ENCODE data around the gene CD40.
A peak's percentile ranks its signal among the peaks of the same experiment; 100 is the strongest.
"Not testable (repeated sequence)": the region's sequence is repeated elsewhere in the genome, so short reads cannot be mapped to it uniquely, and the experiment has no call there.

CD40 gene

DNA sequence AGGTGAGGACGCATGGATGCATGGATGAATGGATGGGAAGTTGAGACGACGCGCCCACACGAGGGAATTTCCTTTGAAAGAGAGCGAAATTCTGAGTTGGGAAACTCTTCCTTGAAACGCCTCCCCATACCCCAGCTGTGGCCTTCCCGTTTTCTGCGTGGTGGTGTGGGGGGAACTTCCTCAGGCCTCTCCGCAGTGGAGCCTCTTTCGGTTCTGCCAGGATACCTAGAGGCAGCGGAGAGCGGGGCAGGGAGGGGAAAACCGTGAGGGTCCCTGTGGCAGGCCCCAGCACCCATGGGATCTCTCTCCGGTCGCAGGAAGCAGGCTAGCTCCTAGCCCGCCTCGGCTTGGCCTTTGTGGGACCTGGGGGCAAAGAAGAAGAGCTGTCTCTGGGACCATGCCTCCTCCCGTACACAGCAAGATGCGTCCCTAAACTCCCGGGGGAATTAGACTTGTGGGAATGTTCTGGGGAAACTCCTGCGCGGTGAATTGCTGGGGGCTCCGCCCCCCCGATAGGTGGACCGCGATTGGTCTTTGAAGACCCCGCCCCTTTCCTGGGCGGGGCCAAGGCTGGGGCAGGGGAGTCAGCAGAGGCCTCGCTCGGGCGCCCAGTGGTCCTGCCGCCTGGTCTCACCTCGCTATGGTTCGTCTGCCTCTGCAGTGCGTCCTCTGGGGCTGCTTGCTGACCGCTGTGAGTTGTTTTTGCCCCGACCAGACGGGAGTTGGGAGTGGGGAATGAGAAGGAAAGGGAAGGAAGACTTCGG, at the start of gene CD40:
TSS of gene CD40 (plus strand) at position 611 of the 764 bp plus-strand sequence. CDS start at position 641, 30 bp downstream.
- peak; percentile 62 for DNase-seq (ENCODE audit: low spot score)

DNA sequence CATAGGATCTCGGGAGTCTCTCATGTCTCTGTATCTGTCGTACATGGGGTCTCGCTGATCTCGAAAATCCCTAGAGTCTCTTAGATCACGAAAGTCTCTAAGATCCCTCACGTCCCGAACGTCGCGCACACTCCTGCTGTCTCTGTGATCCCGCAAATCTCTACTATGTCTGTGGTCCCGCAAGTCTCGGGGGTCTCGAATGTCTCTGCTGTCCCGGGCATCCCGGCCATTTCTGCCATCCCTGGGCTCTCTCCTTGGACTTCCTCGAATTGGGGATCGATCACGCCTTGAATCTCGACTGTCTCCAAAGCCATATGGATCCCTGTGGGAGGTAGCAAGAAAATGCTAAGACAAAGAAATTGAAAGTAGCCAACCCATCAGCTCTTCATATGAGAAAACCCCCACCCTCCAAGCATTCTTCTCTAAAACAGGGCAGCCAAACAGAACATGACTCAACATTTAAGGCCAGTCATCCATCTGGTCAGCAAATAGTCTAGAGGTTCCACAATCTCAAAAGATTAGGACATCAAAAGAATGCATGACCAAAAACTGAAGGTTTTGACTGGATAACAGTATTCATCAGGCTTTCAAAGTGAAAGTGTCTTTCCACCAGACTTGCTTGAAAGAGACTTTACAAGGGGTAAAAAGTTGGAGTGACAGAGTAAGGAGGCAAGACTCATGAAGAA, 47.8 kb upstream of the CD40 start:
- DNase-seq (ENCODE audit: low spot score): no peak

DNA sequence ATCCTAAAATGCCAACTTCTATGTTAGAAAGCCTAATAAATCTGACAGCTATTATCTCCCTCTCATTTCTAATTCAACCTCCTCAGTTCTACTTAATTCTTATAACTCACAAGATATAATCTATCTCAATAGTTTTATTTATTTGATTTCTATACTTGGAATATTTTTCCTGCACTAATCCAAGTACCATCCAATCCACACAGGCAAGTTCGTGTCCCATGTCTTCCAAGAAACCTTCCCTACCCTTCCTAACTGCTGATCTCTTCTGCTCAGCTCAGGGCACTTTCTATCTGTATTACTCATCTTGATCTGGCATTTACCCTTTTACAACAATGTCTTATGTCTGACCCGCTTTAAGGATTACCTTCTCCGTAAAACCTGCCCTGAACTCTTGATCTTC, 46.5 kb upstream of the CD40 start:
- no peak for DNase-seq (ENCODE audit: low spot score)

- DNase-seq (ENCODE audit: low spot score): no peak
Observed at GRCh38 chr20:46073024-46073423, 45.1 kb upstream of the CD40 start.

GRCh38 chr20:46073443-46073842, 44.7 kb upstream of the CD40 start:
- no peak for DNase-seq (ENCODE audit: low spot score)

DNA sequence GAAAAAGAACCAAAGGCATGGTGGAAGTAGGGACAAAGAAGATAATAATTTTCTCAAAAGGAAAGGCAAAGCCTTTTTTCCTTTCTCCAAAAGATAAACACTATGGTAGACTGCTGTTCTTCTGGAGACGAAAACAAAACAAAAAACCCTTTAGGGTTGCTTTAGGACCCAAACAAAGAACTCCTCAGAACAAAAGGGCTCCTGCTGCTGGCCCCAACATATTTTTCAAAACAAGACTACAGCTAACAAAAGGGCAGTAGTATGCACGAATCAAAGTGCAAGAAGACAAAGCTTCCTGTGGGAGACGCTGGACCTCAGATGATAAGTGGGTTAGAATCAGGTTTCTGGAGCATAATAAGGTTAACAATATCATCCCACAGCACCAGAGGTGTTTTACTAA, 44.1 kb upstream of the CD40 start:
- DNase-seq (ENCODE audit: low spot score): no peak

- DNase-seq (ENCODE audit: low spot score): no peak
Observed at GRCh38 chr20:46076806-46077205, 41.3 kb upstream of the CD40 start.

GRCh38 chr20:46077642-46078305, 40.3 kb upstream of the CD40 start:
- DNase-seq (ENCODE audit: low spot score): no peak

DNA sequence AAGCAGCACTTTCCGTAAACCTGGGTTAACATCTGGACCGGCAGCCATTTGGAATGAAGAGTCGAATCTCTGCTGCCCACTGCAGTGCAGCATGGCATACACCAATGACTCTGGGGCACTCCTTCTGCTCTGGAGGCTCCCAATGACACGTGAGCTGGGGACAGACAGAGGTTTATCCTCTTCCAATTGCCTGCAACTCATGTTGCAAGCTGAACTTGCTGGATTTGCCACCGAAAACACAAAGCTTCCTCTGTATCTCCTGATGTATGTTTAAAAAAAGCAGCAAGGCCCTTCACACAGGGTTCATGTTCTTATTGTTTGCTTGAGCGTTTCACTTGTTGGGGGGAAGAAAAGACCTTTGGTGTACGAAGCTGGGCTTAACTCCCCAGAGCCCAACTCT, 39.2 kb upstream of the CD40 start:
- DNase-seq (ENCODE audit: low spot score): no peak

- DNase-seq (ENCODE audit: low spot score): no peak
Observed at GRCh38 chr20:46081074-46081473, 37.0 kb upstream of the CD40 start.

- DNase-seq (ENCODE audit: low spot score): no peak
Observed at GRCh38 chr20:46083101-46083500, 35.0 kb upstream of the CD40 start.

DNA sequence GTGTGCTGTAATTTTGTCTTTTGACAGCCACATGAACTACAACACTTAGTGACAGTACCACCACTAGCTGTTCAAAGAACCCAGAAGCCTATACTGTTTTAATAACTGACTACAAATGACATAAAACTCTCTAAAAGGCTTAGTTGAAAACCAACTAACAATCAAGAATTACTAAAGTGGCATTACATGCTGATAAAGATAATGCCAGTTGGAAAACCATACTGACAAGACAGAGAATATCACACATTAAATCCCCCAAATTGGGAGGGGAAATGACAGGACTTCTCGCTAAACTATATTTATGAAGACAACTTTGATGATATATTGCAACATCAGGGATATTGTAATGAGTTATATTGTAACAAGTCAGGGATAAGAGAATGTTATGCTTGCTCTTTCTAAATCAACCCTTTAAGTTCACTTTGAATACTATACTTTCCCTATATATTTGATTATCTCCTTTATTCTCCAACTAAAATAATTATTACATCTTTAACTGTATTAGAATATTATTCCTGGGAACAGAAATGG, 34.5 kb upstream of the CD40 start:
- DNase-seq (ENCODE audit: low spot score): no peak

DNA sequence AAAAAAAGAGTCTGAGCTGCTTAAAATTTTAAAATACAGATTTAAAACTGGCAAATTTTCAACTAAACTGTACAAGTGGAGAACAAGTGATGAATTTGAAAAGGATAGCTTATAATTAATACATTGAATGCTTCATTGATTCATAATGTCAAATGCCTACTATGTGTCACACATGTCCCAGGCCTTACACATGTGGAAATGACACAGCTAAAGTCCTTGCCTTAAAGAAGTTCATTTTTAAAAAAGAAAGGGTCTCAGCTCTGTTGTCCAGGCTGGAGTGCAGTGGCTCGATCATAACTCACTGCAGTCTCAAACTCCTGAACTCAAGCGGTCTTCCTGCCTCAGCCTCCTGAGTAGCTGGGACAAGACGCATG, 33.3 kb upstream of the CD40 start:
- no peak for DNase-seq (ENCODE audit: low spot score)

DNA sequence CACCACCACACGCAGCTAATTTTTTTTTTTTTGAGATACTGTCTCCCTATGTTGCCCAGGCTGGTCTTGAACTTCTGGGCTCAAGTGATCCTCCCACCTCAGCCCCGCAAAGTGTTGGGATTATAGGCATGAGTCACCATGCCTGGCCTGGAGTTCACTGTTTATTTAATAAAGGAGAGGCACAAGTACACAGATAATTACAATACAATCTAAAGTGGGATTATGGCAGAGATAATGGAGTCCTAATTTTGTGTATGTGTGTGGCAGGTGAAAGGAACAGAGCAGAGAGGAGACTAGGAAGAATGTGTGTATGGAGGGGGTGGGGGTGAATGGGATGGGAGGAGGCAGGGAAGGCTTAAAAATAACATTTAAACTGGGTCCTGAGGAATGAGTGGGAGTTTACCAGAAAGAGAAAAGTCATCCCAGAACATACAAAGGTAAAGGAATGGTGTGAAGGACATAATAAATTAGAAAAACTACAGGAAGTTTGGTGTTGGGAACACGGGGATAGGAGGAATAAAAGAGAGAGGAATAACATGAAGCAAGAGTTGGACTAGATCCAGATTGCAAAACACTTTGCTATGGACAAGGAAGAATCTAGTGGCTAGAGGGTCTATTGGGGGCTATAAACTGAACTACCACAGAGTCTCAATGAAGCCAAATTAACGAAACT, 32.8 kb upstream of the CD40 start:
- no peak for DNase-seq (ENCODE audit: low spot score)

- DNase-seq (ENCODE audit: low spot score): no peak
Observed at GRCh38 chr20:46087161-46087560, 31.0 kb upstream of the CD40 start.

GRCh38 chr20:46088409-46089166, 29.5 kb upstream of the CD40 start:
- no peak for DNase-seq (ENCODE audit: low spot score)

DNA sequence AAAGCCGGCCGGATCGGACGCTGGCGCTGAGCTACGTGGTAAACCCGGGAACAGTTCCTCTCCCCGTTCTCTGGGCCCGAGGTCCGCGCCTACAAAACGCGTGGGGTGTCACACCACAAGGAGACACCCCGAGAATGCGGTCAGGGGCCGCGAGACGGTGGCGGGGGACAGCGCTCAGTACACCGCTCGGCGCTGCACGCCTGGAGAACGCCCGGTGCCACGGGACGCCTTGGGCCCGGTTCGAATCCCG, 29.0 kb upstream of the CD40 start:
- peak; percentile 52 for DNase-seq (ENCODE audit: low spot score)

DNA sequence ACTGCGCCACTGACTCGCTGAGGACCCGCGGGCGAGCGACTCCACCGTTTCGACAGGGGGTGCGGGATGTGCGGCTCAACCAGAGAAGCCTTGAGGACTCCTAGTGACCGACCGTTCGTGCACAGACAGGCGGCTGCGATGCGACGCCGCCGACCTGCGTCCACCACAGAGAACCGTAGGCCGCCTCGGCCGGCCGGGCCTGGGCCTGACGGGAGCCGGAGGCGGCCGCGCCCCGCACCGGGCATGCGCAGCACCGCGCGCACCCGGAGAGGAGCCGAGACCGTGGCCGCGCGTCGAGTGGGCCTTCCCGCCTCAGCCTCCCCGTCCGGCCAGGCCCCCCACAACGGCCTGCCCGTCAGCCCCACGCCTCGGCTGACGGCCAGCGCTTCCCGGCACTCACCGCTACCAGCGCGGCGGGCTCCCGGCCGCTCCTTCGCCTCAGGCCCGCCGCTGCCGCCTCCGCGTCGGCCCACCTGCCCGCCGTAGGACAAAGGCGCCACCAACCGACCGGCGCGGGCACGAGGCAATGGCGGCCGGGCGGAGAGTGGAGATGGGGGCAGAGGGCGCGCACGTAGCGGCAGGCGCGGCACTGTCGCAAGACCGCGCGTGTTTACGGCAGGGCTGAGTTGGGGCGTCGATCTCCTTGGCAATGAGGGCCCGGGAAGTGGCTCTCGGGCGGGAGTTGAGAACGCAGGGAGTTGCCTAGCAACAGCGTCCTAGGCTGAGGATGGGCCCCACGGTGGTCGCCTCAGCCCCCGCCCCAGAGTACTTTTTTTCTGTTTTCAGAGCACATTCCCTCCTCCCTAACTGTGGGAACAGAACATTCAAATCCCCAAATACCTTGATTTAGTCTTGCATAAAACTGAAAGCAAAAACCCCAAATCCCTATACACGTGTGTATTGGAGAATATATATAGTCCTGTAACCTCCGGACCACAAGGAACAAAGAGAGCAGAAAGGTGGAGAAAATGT, 28.4 kb upstream of the CD40 start, which contains the start of gene NCOA5:
TSS of gene NCOA5 (minus strand) at position 546 of the 972 bp plus-strand sequence. CDS start 10,538 bp downstream, outside the sequence.
- peak; percentile 94 for DNase-seq (ENCODE audit: low spot score)

DNA sequence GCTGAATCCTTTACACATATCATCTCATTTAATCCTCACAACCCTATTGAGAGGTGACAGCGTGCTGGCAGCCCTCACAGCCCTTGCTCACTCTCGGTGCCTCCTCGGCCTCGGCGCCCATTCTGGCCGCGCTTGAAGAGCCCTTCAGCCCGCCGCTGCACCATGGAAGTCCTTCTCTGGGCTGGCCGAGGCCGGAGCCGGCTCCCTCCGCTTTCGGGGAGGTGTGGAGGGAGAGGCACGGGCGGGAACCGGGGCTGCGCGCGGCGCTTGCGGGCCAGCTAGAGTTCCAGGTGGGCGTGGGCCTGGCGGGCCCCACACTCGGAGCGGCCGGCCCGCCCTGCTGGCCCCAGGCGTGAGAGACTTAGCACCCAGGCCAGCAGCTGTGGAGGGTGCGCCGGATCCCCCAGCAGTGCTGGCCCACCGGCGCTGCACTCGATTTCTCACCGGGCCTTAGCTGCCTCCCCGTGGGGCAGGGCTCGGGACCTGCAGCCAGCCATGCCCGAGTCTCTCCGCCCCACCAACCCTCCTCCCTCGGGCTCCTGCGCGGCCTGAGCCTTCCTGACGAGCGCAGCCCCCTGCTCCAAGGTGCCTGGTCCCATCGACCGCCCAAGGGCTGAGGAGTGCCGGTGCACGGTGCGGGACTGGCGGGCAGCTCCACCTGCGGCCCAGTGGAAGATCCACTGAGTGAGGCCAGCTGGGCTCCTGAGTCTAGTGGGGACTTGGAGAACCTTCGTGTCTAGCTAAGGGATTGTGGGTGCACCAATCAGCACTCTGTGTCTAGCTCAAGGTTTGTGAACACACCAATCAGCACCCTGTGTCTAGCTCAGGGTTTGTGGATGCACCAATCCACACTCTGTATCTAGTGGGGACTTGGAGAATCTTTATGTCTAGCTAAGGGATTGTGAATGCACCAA, 26.2 kb upstream of the CD40 start:
- not testable (repeated sequence) for DNase-seq (ENCODE audit: low spot score)
